Measurements from ENCODE around the gene USE1.

- TF ChIP-seq POLR2A (IDR thresholded peaks at IDR 0.05) (no peak), CTCF (IDR thresholded peaks at IDR 0.05) (no peak)
These were observed 28.9 kb downstream of the USE1 start for GRCh38 chr19:17243830-17244617.

Measured in sigmoid colon (tissue), 3 donors.